WERI-Rb-1 (cell line): ENCODE results near the gene STK40.

ENCODE experiments used
- DNase-seq: peaks from one replicate; pipeline ENCODE4 v3.0.0-alpha.2; 2020
- H3K27ac ChIP-seq: fragments of 250-450 bp; sonication (Bioruptor Pico); 2 replicates; pipeline ENCODE4 v1.5.1; 2020; ENCODE audit warnings: mild to moderate bottlenecking, moderate library complexity
- H3K27me3 ChIP-seq: fragments of 250-450 bp; sonication (Bioruptor Pico); 2 replicates; pipeline ENCODE4 v1.5.1; 2021; ENCODE audit warnings: mild to moderate bottlenecking, low read depth, moderate library complexity; ENCODE audit not compliant: insufficient read depth, severe bottlenecking
- H3K36me3 ChIP-seq: fragments of 250-450 bp; sonication (Bioruptor Pico); 2 replicates; pipeline ENCODE4 v1.5.1; 2020; ENCODE audit warnings: mild to moderate bottlenecking, moderate library complexity
- H3K4me3 ChIP-seq: 2 replicates; pipeline ENCODE4 v1.5.1; 2011; ENCODE audit warnings: low read depth, mild to moderate bottlenecking, control low read depth, low read length
- H3K9me3 ChIP-seq: fragments of 250-450 bp; sonication (Bioruptor Pico); 2 replicates; pipeline ENCODE4 v1.5.1; 2021; ENCODE audit warnings: mild to moderate bottlenecking, moderate library complexity; ENCODE audit not compliant: severe bottlenecking
- CTCF ChIP-seq: IDR thresholded peaks from 2 replicates; pipeline ENCODE4 v1.5.1; 2011; ENCODE audit warnings: low read depth, mild to moderate bottlenecking, control low read depth, inconsistent platforms, low read length

The STK40 gene

GRCh38 chr1:36411674-36412648 is 26.2 kb upstream of the STK40 start:
- H3K27me3 ChIP-seq: no peaks in the 10 kb centered on the region
- H3K36me3 ChIP-seq: no peaks in the 10 kb centered on the region
- H3K27ac ChIP-seq: no peak overlapping the region
- no peak for DNase-seq
- H3K9me3 ChIP-seq: no peaks in the 10 kb centered on the region
- TF ChIP-seq CTCF: no peak
- H3K4me3 ChIP-seq: no peak overlapping the region

- no peaks in the 10 kb centered on the region for H3K27me3 ChIP-seq
- H3K9me3 ChIP-seq: no peaks in the 10 kb centered on the region
- H3K27ac ChIP-seq: no peak overlapping the region
- no peak overlapping the region for H3K4me3 ChIP-seq
- no peak for TF ChIP-seq CTCF
- no peak for DNase-seq
- H3K36me3 ChIP-seq: no peaks in the 10 kb centered on the region
These were observed 22.8 kb upstream of the STK40 start for GRCh38 chr1:36408479-36408878.

GRCh38 chr1:36406440-36406839 is 20.7 kb upstream of the STK40 start:
- no peak for TF ChIP-seq CTCF
- H3K4me3 ChIP-seq: no peak overlapping the region
- H3K36me3 ChIP-seq: no peaks in the 10 kb centered on the region
- H3K9me3 ChIP-seq: no peaks in the 10 kb centered on the region
- H3K27ac ChIP-seq: no peak overlapping the region
- no peaks in the 10 kb centered on the region for H3K27me3 ChIP-seq
- no peak for DNase-seq

- H3K36me3 ChIP-seq: no peaks in the 10 kb centered on the region
- DNase-seq: no peak
- H3K9me3 ChIP-seq: no peaks in the 10 kb centered on the region
- H3K27me3 ChIP-seq: no peaks in the 10 kb centered on the region
- TF ChIP-seq CTCF: no peak
- H3K27ac ChIP-seq: no peak overlapping the region
- no peak overlapping the region for H3K4me3 ChIP-seq
These were observed 16.8 kb upstream of the STK40 start for GRCh38 chr1:36402504-36402890.

GRCh38 chr1:36401602-36402503 is 16.1 kb upstream of the STK40 start:
- no peak for DNase-seq
- no peak for TF ChIP-seq CTCF
- no peak overlapping the region for H3K27ac ChIP-seq
- no peak overlapping the region for H3K4me3 ChIP-seq
- no peaks in the 10 kb centered on the region for H3K27me3 ChIP-seq
- no peaks in the 10 kb centered on the region for H3K36me3 ChIP-seq
- no peaks in the 10 kb centered on the region for H3K9me3 ChIP-seq
